Endothelial cell of umbilical vein (primary cell): Measurements from ENCODE around the gene TMEM18. TPM values are rescaled to one million over a fixed set of nuclear protein-coding genes. Genes with fewer than 3 reads are reported as not detected.

ENCODE experiments used
- BruUV-seq: library from RNA; stranded (reverse); fragments of 400-500 nt; replicated peaks from 2 replicates; lab custom pipeline; 2021; lab: Mats Ljungman, UMichigan
- CTCF ChIA-PET: fragments of 300-600, 350-600 bp; sonication (Branson Sonifier 250); formaldehyde crosslinking; loops from one replicate; lab custom pipeline; 2021; ENCODE audit warnings: antibody characterized with exemption, inconsistent platforms; lab: Charles Lee
- POLR2A ChIA-PET: fragments of 300-600, 350-600 bp; sonication (Branson Sonifier 250); formaldehyde crosslinking; loops from one replicate; lab custom pipeline; 2021; ENCODE audit warnings: antibody characterized with exemption, inconsistent platforms; lab: Charles Lee
- DNase-seq: peaks from one replicate; pipeline ENCODE4 v3.0.0-alpha.2; 2011; ENCODE audit warnings: low read depth, low spot score
- FAIRE-seq: peaks from 2 replicates; lab custom pipeline; 2011; peaks lifted over from hg19 to GRCh38; lab: Jason Lieb, UNC
- H2AFZ ChIP-seq: 2 replicates; pipeline ENCODE4 v1.6.0; 2012; ENCODE audit warnings: low read depth, low read length, control low read depth, inconsistent platforms
- H3K27ac ChIP-seq: 2 replicates; pipeline ENCODE4 v1.5.1; 2011; ENCODE audit warnings: low read depth, mild to moderate bottlenecking, control low read depth, low read length, moderate library complexity; ENCODE audit not compliant: insufficient read depth
- H3K27me3 ChIP-seq, 2 experiments: 2 replicates each; pipeline versions ENCODE4 v1.6.0 to v1.6.1; 2011; ENCODE audit warnings: low read length in 2 of 2, mixed read lengths in 1 of 2; ENCODE audit not compliant: control insufficient read depth in 2 of 2, insufficient read depth in 2 of 2
- H3K36me3 ChIP-seq, 2 experiments: 2 replicates in 1 of 2; 3 replicates in 1 of 2; pipeline ENCODE4 v1.5.1; 2011; ENCODE audit warnings: low read length in 2 of 2, mild to moderate bottlenecking in 1 of 2, moderate library complexity in 1 of 2; ENCODE audit not compliant: control insufficient read depth in 2 of 2, insufficient read depth in 2 of 2; ENCODE audit errors: extremely low read depth in 1 of 2
- H3K4me1 ChIP-seq: 3 replicates; pipeline ENCODE4 v1.5.1; 2011; ENCODE audit warnings: mild to moderate bottlenecking, low read length; ENCODE audit not compliant: control insufficient read depth, insufficient read depth; ENCODE audit errors: extremely low read depth
- H3K4me2 ChIP-seq: 2 replicates; pipeline ENCODE4 v1.6.1; 2011; ENCODE audit warnings: low read length, control low read depth, mixed read lengths; ENCODE audit not compliant: insufficient read depth
- H3K4me3 ChIP-seq, 3 experiments: fragments of 200-600 bp in 1 of 3; sonication (generic), shearing (Covaris generic) in 1 of 3; replicated peaks in 1 of 3; 2 replicates each; pipeline ENCODE4 v1.5.1; 2011 to 2016; ENCODE audit warnings: control low read depth in 3 of 3, low read length in 3 of 3, mild to moderate bottlenecking in 2 of 3, inconsistent platforms in 1 of 3, low read depth in 1 of 3, moderate library complexity in 1 of 3; ENCODE audit not compliant: insufficient read depth in 1 of 3
- H3K79me2 ChIP-seq: 2 replicates; pipeline ENCODE4 v1.6.0; 2012; ENCODE audit warnings: low read length, inconsistent platforms; ENCODE audit not compliant: control insufficient read depth, insufficient read depth
- H3K9ac ChIP-seq: replicated peaks from 2 replicates; pipeline ENCODE3; 2011; ENCODE audit warnings: low read length, control low read depth; ENCODE audit not compliant: insufficient read depth; ENCODE audit errors: extremely low read depth
- H3K9me1 ChIP-seq: replicated peaks from 3 replicates; pipeline ENCODE4 v1.6.0; 2011; ENCODE audit warnings: mild to moderate bottlenecking, low read length; ENCODE audit not compliant: control insufficient read depth, insufficient read depth; ENCODE audit errors: extremely low read depth
- H3K9me3 ChIP-seq: replicated peaks from 2 replicates; pipeline ENCODE4 v1.5.1; 2012; ENCODE audit warnings: low read length, inconsistent platforms; ENCODE audit not compliant: control insufficient read depth, insufficient read depth
- H4K20me1 ChIP-seq: replicated peaks from 2 replicates; pipeline ENCODE3; 2011; ENCODE audit warnings: mild to moderate bottlenecking, low read length; ENCODE audit not compliant: control insufficient read depth, insufficient read depth; ENCODE audit errors: extremely low read depth
- CTCF ChIP-seq, 2 donors: IDR thresholded peaks; 1 replicate in 1 of 2; 2 replicates in 1 of 2; pipeline ENCODE4 v1.5.1; 2011; ENCODE audit warnings: low read length in 2 of 2, mild to moderate bottlenecking in 2 of 2, moderate library complexity in 2 of 2, control low read depth in 1 of 2, inconsistent platforms in 1 of 2, low read depth in 1 of 2; ENCODE audit not compliant: insufficient read depth in 1 of 2; ENCODE audit errors: extremely low read depth in 1 of 2
- EZH2 ChIP-seq: IDR thresholded peaks from 2 replicates; pipeline ENCODE4 v1.6.1; 2012; ENCODE audit warnings: borderline replicate concordance, low read depth, mild to moderate bottlenecking, moderate library complexity, low read length, inconsistent platforms; ENCODE audit not compliant: severe bottlenecking
- FOS ChIP-seq: IDR thresholded peaks from 2 replicates; pipeline ENCODE4 v1.6.1; 2011; ENCODE audit warnings: mild to moderate bottlenecking, low read length, moderate library complexity, borderline replicate concordance; ENCODE audit not compliant: insufficient read depth
- GATA2 ChIP-seq: IDR thresholded peaks from 2 replicates; pipeline ENCODE4 v1.7.0; 2011; ENCODE audit warnings: low read depth, mild to moderate bottlenecking, moderate library complexity, mixed read lengths, low read length; ENCODE audit not compliant: insufficient read length, insufficient read depth
- JUN ChIP-seq: IDR thresholded peaks from 2 replicates; pipeline ENCODE4 v1.6.1; 2011; ENCODE audit warnings: borderline replicate concordance, low read depth; ENCODE audit not compliant: insufficient read length, insufficient read depth
- MAX ChIP-seq: IDR thresholded peaks from 2 replicates; pipeline ENCODE4 v1.6.1; 2011; ENCODE audit not compliant: insufficient read depth, insufficient read length
- MYC ChIP-seq: IDR thresholded peaks from one replicate; pipeline ENCODE4 v1.6.1; 2011; ENCODE audit warnings: mild to moderate bottlenecking, low read depth, low read length
- POLR2A ChIP-seq: IDR thresholded peaks from 2 replicates; pipeline ENCODE4 v1.6.1; 2012; ENCODE audit warnings: low read depth, mild to moderate bottlenecking, control low read depth, low read length
- POLR2AphosphoS5 ChIP-seq: IDR thresholded peaks from 2 replicates; pipeline ENCODE4 v1.6.1; 2012; ENCODE audit warnings: low read depth, mild to moderate bottlenecking, control low read depth, low read length, moderate library complexity; ENCODE audit not compliant: insufficient read depth
- dilution Hi-C: fragments of 300-500 bp; cut with MboI; formaldehyde crosslinking; loops from one replicate; pipeline ENCODE4 v1.15.0; 2019; ENCODE audit warnings: low sequenced_read_pairs; ENCODE audit not compliant: extremely low pct_ligation_motif_present
- intact Hi-C: fragments of 100-400 bp; cut with micrococcal nuclease; formaldehyde crosslinking; loops from one replicate; pipeline ENCODE4 v1.10.0; 2022
- polyA plus RNA-seq, 4 experiments: library from polyadenylated mRNA; depleted of rRNA in 3 of 4; stranded (reverse) in 3 of 4; unstranded in 1 of 4; fragments of >200 nt; gene quantifications; 2 replicates each; pipeline versions ENCODE4 v1.2.1 to v1.2.3, GENCODE V29; 2011 to 2012; ENCODE audit warnings: missing spikeins in 1 of 4
- total RNA-seq: library from RNA; stranded (reverse); gene quantifications from 2 replicates; pipeline ENCODE4 v1.2.3, GENCODE V29; 2021

Gene TMEM18
- total and polyA plus RNA-seq, 2 donors (not counting 3 experiments of a cell fraction or from before 2014, with no cell fraction given) = 19.1 to 23.1 TPM

- ChIA-PET CTCF (interaction anchor here (1.1 to 1.2 kb wide), 2 partner anchors 16 to 420 kb away, joined by 3 to 17 read pairs; no protein-coding TSS in a partner anchor), POLR2A (no interaction called here)
- H2AFZ ChIP-seq = no peak overlapping the region
- no peaks in the 10 kb centered on the region for H3K79me2 ChIP-seq
- H3K4me2 ChIP-seq = no peak overlapping the region
- H3K27ac ChIP-seq = no peak overlapping the region
- H3K4me3 ChIP-seq = no peak overlapping the region
- no peak overlapping the region for H3K9ac ChIP-seq
- H4K20me1 ChIP-seq = no peaks in the 10 kb centered on the region
- intact Hi-C loops = no loop called here
- DNase-seq = no peak
- peaks cover 3 to 12% of the 10 kb centered on the region in 2 experiments for H3K36me3 ChIP-seq
- no TSS peak for BruUV-seq
- no peaks in the 10 kb centered on the region for H3K9me3 ChIP-seq
- TF ChIP-seq POLR2A (no peak), MAX (no peak), EZH2 (no peak), MYC (no peak), FOS (no peak), GATA2 (no peak)
- peaks cover 3% of the 10 kb centered on the region for H3K4me1 ChIP-seq
- no peaks in the 10 kb centered on the region for H3K27me3 ChIP-seq
- dilution Hi-C loops = no loop called here
- FAIRE-seq = no peak
- no peaks in the 10 kb centered on the region for H3K9me1 ChIP-seq
Measured at GRCh38 chr2:666441-666840, 10.8 kb downstream of the TMEM18 start.

- Histone ChIP-seq H3K4me2 (no peak overlapping the region), H3K9me1 (no peaks in the 10 kb centered on the region), H2AFZ (no peak overlapping the region), H3K9me3 (no peaks in the 10 kb centered on the region), H3K27ac (no peak overlapping the region), H3K4me1 (peaks cover 3% of the 10 kb centered on the region), H4K20me1 (no peaks in the 10 kb centered on the region), H3K9ac (no peak overlapping the region), H3K36me3 (peaks cover 3 to 12% of the 10 kb centered on the region in 2 experiments), H3K4me3 (no peak overlapping the region), H3K79me2 (no peaks in the 10 kb centered on the region), H3K27me3 (no peaks in the 10 kb centered on the region)
- TF ChIP-seq CTCF (IDR thresholded peaks at IDR 0.05; ENCODE audit: extremely low read depth in 1 of 2, insufficient read depth in 1 of 2, low read depth in 1 of 2, low read length in 2 of 2) (no peak), EZH2 (no peak), POLR2A (no peak), POLR2AphosphoS5 (no peak), MYC (no peak), MAX (no peak), GATA2 (no peak), FOS (no peak), JUN (no peak)
- FAIRE-seq (no peak), DNase-seq (no peak)
- ChIA-PET POLR2A (no interaction called here), CTCF (no interaction called here)
- BruUV-seq = no TSS peak
- intact Hi-C loops (no loop called here), dilution Hi-C loops (no loop called here)
Measured at GRCh38 chr2:665340-666073, 11.7 kb downstream of the TMEM18 start.
